Measurements from ENCODE around the gene FBXO4.

FBXO4 gene

DNA sequence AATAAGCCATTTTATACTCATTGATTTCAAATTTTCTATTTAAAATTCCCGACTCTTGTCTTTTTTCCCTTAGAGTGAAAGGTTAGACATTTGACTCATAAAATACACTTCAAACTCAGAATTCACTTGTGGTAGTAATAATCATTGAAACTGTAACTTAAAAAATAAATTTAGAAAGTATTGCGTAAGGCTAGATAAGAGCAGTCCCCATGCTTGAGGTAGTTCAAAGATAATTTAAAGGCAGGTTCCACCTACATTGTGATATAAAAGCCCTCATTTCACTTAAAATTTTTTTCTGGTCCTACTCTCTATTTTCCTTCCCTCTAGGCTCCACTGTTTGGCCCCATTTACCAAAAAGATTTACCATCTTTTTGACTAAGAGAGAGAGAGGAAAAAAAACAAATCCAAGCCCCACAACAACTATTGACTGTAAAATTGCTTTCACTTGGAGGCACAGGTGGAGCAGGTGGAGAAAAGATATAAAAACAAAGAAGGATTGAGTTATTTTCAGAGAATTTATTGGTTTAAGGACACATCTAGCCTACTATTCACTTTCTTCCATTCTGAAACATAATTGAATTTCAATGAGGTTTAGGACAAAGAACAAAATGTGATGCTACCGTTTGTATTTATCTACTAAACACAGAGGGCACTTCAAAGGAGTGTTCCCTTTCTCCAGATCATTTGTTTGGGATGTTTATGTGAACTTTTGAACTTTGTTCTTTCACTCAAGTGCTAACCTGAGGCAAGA lies 61.0 kb downstream of the FBXO4 start:
- DNase-seq = no peak
